Prostate gland (tissue), 2 donors: ENCODE measurements around the gene KIF4B. TPM values are rescaled to one million over a fixed set of nuclear protein-coding genes. Genes with fewer than 3 reads are reported as not detected.
"Not testable (repeated sequence)": the region's sequence is repeated elsewhere in the genome, so short reads cannot be mapped to it uniquely, and the experiment has no call there.

Experiments used
- DNase-seq: peaks from one replicate; pipeline ENCODE4 v3.0.0-alpha.2; 2019; ENCODE audit warnings: low spot score
- H3K27ac ChIP-seq, 2 donors: fragments of 200-600 bp; sonication (generic); 2 replicates each; pipeline ENCODE4 v1.5.1; 2017 to 2019
- H3K27me3 ChIP-seq: fragments of 200-600 bp; sonication (generic); replicated peaks from 2 replicates; pipeline ENCODE4 v1.5.1; 2019; ENCODE audit not compliant: insufficient read depth
- H3K36me3 ChIP-seq, 2 donors: fragments of 200-600 bp; sonication (generic); 1 replicate in 1 of 2; 2 replicates in 1 of 2; pipeline versions ENCODE4 v1.5.1 to v1.8.1; 2017 to 2019
- H3K4me1 ChIP-seq: fragments of 200-600 bp; sonication (generic); replicated peaks from 2 replicates; pipeline ENCODE4 v1.5.1; 2019
- H3K4me3 ChIP-seq, 2 donors: fragments of 200-600 bp; sonication (generic); 2 replicates each; pipeline ENCODE4 v1.5.1; 2017 to 2019
- H3K9me3 ChIP-seq: fragments of 200-600 bp; sonication (generic); 2 replicates; pipeline ENCODE4 v1.5.1; 2017
- POLR2A ChIP-seq: fragments of 450-650 bp; IDR thresholded peaks from one replicate; pipeline ENCODE4 v1.6.1; 2016; ENCODE audit warnings: antibody characterized with exemption, mild to moderate bottlenecking
- POLR2AphosphoS5 ChIP-seq: sonication (generic); formaldehyde crosslinking; IDR thresholded peaks from one replicate; pipeline ENCODE4 v1.6.1; 2017; ENCODE audit warnings: antibody characterized with exemption
- WGBS: methylation state at CpG from one replicate; pipeline ENCODE4 v1.1.5; 2018; 5-methylcytosine and 5-hydroxymethylcytosine counted together
- intact Hi-C: fragments of 100-400 bp; cut with DNase I; formaldehyde crosslinking; loops from one replicate; pipeline ENCODE4 v1.14.2; 2022
- total RNA-seq, 2 donors: library from RNA; depleted of rRNA; stranded (reverse); fragments of >200 nt; gene quantifications; one replicate each; pipeline ENCODE4 v1.1.0, GENCODE V29; 2016
- TF ChIP-seq, protein P1 (sequence below), 4 experiments: fragments of 200-600 bp in 2 of 4; fragments of 450-650 bp in 2 of 4; sonication (generic) in 2 of 4; IDR thresholded peaks; 1 replicate in 3 of 4; 2 replicates in 1 of 4; pipeline ENCODE4 v1.5.1; 2016 to 2019; ENCODE audit warnings: antibody characterized with exemption in 4 of 4, mild to moderate bottlenecking in 2 of 4, moderate library complexity in 2 of 4

The KIF4B gene
- total RNA-seq, 2 donors from 2014 or later: 1.0 TPM; not detected in 1

DNA sequence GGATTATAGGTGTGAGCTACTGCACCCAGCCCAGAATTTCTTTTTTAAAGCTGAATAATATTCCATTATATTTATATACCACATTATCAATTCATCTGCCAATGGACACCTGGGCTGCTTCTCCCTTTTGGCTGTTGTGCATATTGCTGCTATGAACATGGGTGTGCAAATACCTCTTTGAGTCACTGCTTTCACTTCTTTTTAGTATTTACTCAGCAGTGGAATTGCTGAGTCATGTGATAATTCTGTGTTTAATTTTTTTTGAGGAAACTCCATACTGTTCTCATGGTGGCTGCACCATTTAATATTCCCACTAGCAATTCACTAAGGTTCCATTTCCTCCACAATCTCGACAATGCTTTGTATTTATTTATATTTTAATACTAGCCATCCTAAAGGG is 36.1 kb upstream of the KIF4B start:
- TF ChIP-seq POLR2A (no peak), POLR2AphosphoS5 (no peak)
- TF ChIP-seq, protein P1, sequence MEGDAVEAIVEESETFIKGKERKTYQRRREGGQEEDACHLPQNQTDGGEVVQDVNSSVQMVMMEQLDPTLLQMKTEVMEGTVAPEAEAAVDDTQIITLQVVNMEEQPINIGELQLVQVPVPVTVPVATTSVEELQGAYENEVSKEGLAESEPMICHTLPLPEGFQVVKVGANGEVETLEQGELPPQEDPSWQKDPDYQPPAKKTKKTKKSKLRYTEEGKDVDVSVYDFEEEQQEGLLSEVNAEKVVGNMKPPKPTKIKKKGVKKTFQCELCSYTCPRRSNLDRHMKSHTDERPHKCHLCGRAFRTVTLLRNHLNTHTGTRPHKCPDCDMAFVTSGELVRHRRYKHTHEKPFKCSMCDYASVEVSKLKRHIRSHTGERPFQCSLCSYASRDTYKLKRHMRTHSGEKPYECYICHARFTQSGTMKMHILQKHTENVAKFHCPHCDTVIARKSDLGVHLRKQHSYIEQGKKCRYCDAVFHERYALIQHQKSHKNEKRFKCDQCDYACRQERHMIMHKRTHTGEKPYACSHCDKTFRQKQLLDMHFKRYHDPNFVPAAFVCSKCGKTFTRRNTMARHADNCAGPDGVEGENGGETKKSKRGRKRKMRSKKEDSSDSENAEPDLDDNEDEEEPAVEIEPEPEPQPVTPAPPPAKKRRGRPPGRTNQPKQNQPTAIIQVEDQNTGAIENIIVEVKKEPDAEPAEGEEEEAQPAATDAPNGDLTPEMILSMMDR (IDR thresholded peaks at IDR 0.05): no peak
- Histone ChIP-seq H3K4me3 (no peak overlapping the region), H3K27me3 (no peaks in the 10 kb centered on the region), H3K36me3 (no peaks in the 10 kb centered on the region), H3K27ac (no peak overlapping the region), H3K4me1 (no peaks in the 10 kb centered on the region), H3K9me3 (no peaks in the 10 kb centered on the region)
- intact Hi-C loops: no loop called here
- WGBS: 84% methylated on average over 1 of the region's 1 CpG
- no peak for DNase-seq

GRCh38 chr5:154978294-154978693 is 35.3 kb upstream of the KIF4B start:
- H3K27ac ChIP-seq, H3K36me3 ChIP-seq, intact Hi-C loops, H3K9me3 ChIP-seq, H3K4me3 ChIP-seq, H3K27me3 ChIP-seq, H3K4me1 ChIP-seq, DNase-seq: not testable (repeated sequence)
- WGBS: 95% methylated on average over 2 of the region's 2 CpGs

- WGBS: 66% methylated on average over 8 of the region's 8 CpGs
- DNase-seq: no peak
- no peak overlapping the region for H3K4me3 ChIP-seq
- H3K27ac ChIP-seq: no peak overlapping the region
- H3K4me1 ChIP-seq: no peaks in the 10 kb centered on the region
- H3K27me3 ChIP-seq: no peaks in the 10 kb centered on the region
- TF ChIP-seq POLR2A (no peak), POLR2AphosphoS5 (no peak)
- TF ChIP-seq, protein P1 (IDR thresholded peaks at IDR 0.05): no peak
- intact Hi-C loops: no loop called here
- no peaks in the 10 kb centered on the region for H3K9me3 ChIP-seq
- no peaks in the 10 kb centered on the region for H3K36me3 ChIP-seq
Measured at GRCh38 chr5:154984946-154985516, 28.5 kb upstream of the KIF4B start.

- Histone ChIP-seq H3K4me3 (no peak overlapping the region), H3K4me1 (no peaks in the 10 kb centered on the region), H3K9me3 (no peaks in the 10 kb centered on the region), H3K27me3 (no peaks in the 10 kb centered on the region), H3K36me3 (no peaks in the 10 kb centered on the region), H3K27ac (no peak overlapping the region)
- TF ChIP-seq POLR2A (no peak), POLR2AphosphoS5 (no peak)
- TF ChIP-seq, protein P1 (IDR thresholded peaks at IDR 0.05): no peak
- DNase-seq: no peak
- 79% methylated on average over 4 of the region's 4 CpGs for WGBS
- intact Hi-C loops: no loop called here
Measured at GRCh38 chr5:154986151-154986550, 27.4 kb upstream of the KIF4B start.

DNA sequence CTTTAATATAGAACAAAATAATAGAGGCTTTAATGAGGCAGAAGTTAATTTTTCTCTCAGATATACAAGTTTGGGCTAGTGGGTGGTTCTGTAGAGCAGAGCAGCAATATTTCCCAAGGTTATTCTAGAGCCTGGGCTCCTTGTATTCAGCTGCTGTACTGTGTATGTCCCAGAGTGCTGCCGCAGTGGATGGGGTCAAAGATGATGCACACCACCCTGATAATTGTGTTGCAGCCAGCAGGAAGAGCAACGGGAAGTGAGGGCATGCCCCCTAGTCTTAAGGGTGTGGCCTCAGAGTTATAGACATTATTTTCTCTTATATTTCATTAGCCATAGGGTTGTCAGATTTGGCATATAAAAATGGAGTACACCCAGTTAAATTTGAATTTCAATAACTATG is 23.9 kb upstream of the KIF4B start:
- intact Hi-C loops: no loop called here
- Histone ChIP-seq H3K4me3 (no peak overlapping the region), H3K4me1 (no peaks in the 10 kb centered on the region), H3K27me3 (no peaks in the 10 kb centered on the region), H3K27ac (no peak overlapping the region), H3K36me3 (no peaks in the 10 kb centered on the region), H3K9me3 (no peaks in the 10 kb centered on the region)
- TF ChIP-seq POLR2AphosphoS5 (no peak), POLR2A (no peak)
- TF ChIP-seq, protein P1 (IDR thresholded peaks at IDR 0.05): no peak
- WGBS: 69% methylated on average over 2 of the region's 2 CpGs
- DNase-seq: no peak
